ENCODE data around the gene GPC1. TPM values are rescaled to one million over a fixed set of nuclear protein-coding genes. Genes with fewer than 3 reads are reported as not detected.

The GPC1 gene
- total and polyA plus RNA-seq, 11 donors = 131 to 316 (median 193) TPM

DNA sequence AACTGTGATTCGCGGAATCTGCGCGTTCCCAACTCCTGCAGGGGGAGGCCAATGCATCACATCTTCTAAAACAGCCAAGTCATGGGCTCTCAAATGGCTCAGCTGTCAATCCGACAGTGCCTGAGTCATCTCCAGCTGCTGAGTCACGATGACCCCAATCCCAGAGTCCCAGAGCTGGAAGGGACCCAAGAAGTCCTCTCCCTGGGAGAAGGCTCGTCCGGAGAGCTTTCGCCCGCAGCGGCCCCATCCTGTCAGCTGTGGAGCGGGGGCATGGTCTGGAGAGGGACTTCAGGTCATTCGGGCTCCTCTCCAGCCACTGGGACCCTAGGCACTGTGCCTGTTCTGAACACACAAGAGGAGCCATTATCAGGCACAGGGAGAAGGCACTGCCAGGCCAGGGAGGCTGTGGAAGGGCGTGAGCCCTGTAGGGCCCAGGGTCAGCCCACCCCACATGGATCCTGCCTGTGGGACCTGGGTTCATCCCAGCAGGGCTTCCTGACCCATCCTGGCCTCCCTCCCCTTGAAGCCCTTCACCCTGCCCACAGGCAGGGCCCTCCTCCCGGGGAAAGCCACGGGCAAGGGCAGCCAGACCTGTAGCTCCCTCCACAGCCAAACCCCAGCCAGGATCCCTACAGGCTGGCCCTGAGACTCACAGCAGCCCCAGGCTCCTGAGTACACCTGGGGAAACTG lies 47.6 kb upstream of the GPC1 start:
- Histone ChIP-seq H3K36me3 (no peaks in the 10 kb centered on the region), H3K4me3 (no peak overlapping the region), H3K9me3 (no peaks in the 10 kb centered on the region), H3K27me3 (no peaks in the 10 kb centered on the region), H3K4me1 (peaks cover 0 to 20% (median 3%) of the 10 kb centered on the region in 12 donors), H3K27ac (no peak overlapping the region)
- DNase-seq (peak; percentile 69 to 86 (median 75)), ATAC-seq (peak in 3 of 4 donors; percentile 47 to 83 (median 60))
- TF ChIP-seq, protein P1, sequence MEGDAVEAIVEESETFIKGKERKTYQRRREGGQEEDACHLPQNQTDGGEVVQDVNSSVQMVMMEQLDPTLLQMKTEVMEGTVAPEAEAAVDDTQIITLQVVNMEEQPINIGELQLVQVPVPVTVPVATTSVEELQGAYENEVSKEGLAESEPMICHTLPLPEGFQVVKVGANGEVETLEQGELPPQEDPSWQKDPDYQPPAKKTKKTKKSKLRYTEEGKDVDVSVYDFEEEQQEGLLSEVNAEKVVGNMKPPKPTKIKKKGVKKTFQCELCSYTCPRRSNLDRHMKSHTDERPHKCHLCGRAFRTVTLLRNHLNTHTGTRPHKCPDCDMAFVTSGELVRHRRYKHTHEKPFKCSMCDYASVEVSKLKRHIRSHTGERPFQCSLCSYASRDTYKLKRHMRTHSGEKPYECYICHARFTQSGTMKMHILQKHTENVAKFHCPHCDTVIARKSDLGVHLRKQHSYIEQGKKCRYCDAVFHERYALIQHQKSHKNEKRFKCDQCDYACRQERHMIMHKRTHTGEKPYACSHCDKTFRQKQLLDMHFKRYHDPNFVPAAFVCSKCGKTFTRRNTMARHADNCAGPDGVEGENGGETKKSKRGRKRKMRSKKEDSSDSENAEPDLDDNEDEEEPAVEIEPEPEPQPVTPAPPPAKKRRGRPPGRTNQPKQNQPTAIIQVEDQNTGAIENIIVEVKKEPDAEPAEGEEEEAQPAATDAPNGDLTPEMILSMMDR (IDR thresholded peaks at IDR 0.05) = no peak
- no peak for TF ChIP-seq POLR2A (IDR thresholded peaks at IDR 0.05)
- WGBS, 4 donors = 52 to 73% (median 65%) methylated on average over 12 to 16 of the region's 16 CpGs
- intact Hi-C loops (cut with DNase I) = no loop called here

- H3K4me3 ChIP-seq = no peak overlapping the region
- ATAC-seq = no peak
Observed at GRCh38 chr2:240388471-240389301, 46.8 kb upstream of the GPC1 start.

GRCh38 chr2:240389302-240389805 lies 46.1 kb upstream of the GPC1 start:
- intact Hi-C loops (cut with DNase I) = no loop called here
- H3K4me1 ChIP-seq = peaks cover 0 to 14% (median 3%) of the 10 kb centered on the region in 12 donors
- whole genome bisulfite sequencing, 4 donors = 88 to 94% (median 90%) methylated on average over 4 to 6 of the region's 6 CpGs

More at GRCh38 chr2:240388471-240389301, 46.8 kb upstream of the GPC1 start:
- 91 to 97% (median 94%) methylated on average over 18 to 21 of the region's 21 CpGs for WGBS, 4 donors
- Histone ChIP-seq H3K9me3 (no peaks in the 10 kb centered on the region), H3K36me3 (no peaks in the 10 kb centered on the region), H3K4me1 (peaks cover 0 to 14% (median 3%) of the 10 kb centered on the region in 12 donors), H3K27ac (no peak overlapping the region), H3K27me3 (no peaks in the 10 kb centered on the region)
- TF ChIP-seq POLR2A (IDR thresholded peaks at IDR 0.05) = no peak
- peak in 3 of 5 donors; percentile 23 to 52 (median 23) for DNase-seq
- intact Hi-C loops (cut with DNase I) = no loop called here

More at GRCh38 chr2:240389302-240389805, 46.1 kb upstream of the GPC1 start:
- DNase-seq (peak in 2 of 5 donors; percentile 10 to 17), ATAC-seq (no peak)
- H3K36me3 ChIP-seq = no peaks in the 10 kb centered on the region
- no peak overlapping the region for H3K4me3 ChIP-seq
- no peaks in the 10 kb centered on the region for H3K9me3 ChIP-seq
- H3K27ac ChIP-seq = no peak overlapping the region
- no peak for TF ChIP-seq POLR2A (IDR thresholded peaks at IDR 0.05)
- TF ChIP-seq, protein P1 (IDR thresholded peaks at IDR 0.05) = no peak
- no peaks in the 10 kb centered on the region for H3K27me3 ChIP-seq

All from heart left ventricle (tissue), 16 donors.